ENCODE data around the gene SLC12A8.
A peak's percentile ranks its signal among the peaks of the same experiment; 100 is the strongest.

SLC12A8 gene

GRCh38 chr3:125154800-125155269, 57.7 kb downstream of the SLC12A8 start:
- peak in 1 of 3 experiments; percentile 13 for DNase-seq (ENCODE audit: low read depth in 3 of 3)

- DNase-seq (ENCODE audit: low read depth in 3 of 3), result no peak
Measured at GRCh38 chr3:125154110-125154509, 58.4 kb downstream of the SLC12A8 start.

- no peak for DNase-seq (ENCODE audit: low read depth in 3 of 3)
Measured at GRCh38 chr3:125152951-125153350, 59.6 kb downstream of the SLC12A8 start.

- DNase-seq (ENCODE audit: low read depth in 3 of 3), result no peak
Measured at GRCh38 chr3:125151916-125152315, 60.6 kb downstream of the SLC12A8 start.

- no peak for DNase-seq (ENCODE audit: low read depth in 3 of 3)
Measured at GRCh38 chr3:125151442-125151817, 61.1 kb downstream of the SLC12A8 start.

- peak in 2 of 3 experiments; percentile 15 to 23 for DNase-seq (ENCODE audit: low read depth in 3 of 3)
Measured at GRCh38 chr3:125150525-125151441, 61.8 kb downstream of the SLC12A8 start.

GRCh38 chr3:125149462-125149861, 63.1 kb downstream of the SLC12A8 start:
- no peak for DNase-seq (ENCODE audit: low read depth in 3 of 3)

- no peak for DNase-seq (ENCODE audit: low read depth in 3 of 3)
Measured at GRCh38 chr3:125148836-125149235, 63.7 kb downstream of the SLC12A8 start.

- DNase-seq (ENCODE audit: low read depth in 3 of 3), result no peak
Measured at GRCh38 chr3:125148016-125148812, 64.3 kb downstream of the SLC12A8 start.

GRCh38 chr3:125147491-125147820, 65.1 kb downstream of the SLC12A8 start:
- DNase-seq (ENCODE audit: low read depth in 3 of 3), result no peak

- no peak for DNase-seq (ENCODE audit: low read depth in 3 of 3)
Measured at GRCh38 chr3:125146626-125147490, 65.7 kb downstream of the SLC12A8 start.

GRCh38 chr3:125145751-125146475, 66.6 kb downstream of the SLC12A8 start:
- DNase-seq (ENCODE audit: low read depth in 3 of 3), result no peak

GRCh38 chr3:125144653-125145314, 67.8 kb downstream of the SLC12A8 start:
- no peak for DNase-seq (ENCODE audit: low read depth in 3 of 3)

- DNase-seq (ENCODE audit: low read depth in 3 of 3), result no peak
Measured at GRCh38 chr3:125143982-125144652, 68.4 kb downstream of the SLC12A8 start.

GRCh38 chr3:125143538-125143937, 69.0 kb downstream of the SLC12A8 start:
- no peak for DNase-seq (ENCODE audit: low read depth in 3 of 3)

- no peak for DNase-seq (ENCODE audit: low read depth in 3 of 3)
Measured at GRCh38 chr3:125142940-125143339, 69.6 kb downstream of the SLC12A8 start.

GRCh38 chr3:125142420-125142778, 70.1 kb downstream of the SLC12A8 start:
- DNase-seq (ENCODE audit: low read depth in 3 of 3), result no peak

- DNase-seq (ENCODE audit: low read depth in 3 of 3), result peak; percentile 23 to 49 (median 25)
Measured at GRCh38 chr3:125141596-125142419, 70.7 kb downstream of the SLC12A8 start.
